ENCODE measurements around the gene XRCC5. TPM values are rescaled to one million over a fixed set of nuclear protein-coding genes. Genes with fewer than 3 reads are reported as not detected.
A peak's percentile ranks its signal among the peaks of the same experiment; 100 is the strongest.

The XRCC5 gene
- total RNA-seq, 3 donors from 2014 or later: 134 to 227 (median 188) TPM

DNA sequence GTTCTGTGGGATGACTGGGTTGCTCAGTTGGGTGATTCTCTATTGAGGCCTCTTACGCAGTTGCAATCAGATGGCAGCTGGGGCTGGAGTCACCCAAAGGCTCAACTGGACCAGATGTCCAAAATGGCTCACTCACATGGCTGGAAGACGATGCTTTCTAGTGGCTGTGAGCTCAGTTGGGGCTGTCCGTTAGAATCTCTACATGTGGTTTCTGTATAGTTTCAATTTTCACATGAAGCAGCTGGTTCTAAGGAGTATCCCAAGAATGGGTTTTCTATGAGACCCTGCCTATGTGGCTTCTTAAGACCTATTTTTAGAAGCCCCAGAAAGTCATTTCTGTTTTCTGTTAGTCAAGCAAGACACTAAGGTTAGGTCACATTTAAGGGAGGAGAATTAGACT is 4.4 kb downstream of the XRCC5 start:
- H3K4me3 ChIP-seq: no peak overlapping the region
- TF ChIP-seq, protein P1, sequence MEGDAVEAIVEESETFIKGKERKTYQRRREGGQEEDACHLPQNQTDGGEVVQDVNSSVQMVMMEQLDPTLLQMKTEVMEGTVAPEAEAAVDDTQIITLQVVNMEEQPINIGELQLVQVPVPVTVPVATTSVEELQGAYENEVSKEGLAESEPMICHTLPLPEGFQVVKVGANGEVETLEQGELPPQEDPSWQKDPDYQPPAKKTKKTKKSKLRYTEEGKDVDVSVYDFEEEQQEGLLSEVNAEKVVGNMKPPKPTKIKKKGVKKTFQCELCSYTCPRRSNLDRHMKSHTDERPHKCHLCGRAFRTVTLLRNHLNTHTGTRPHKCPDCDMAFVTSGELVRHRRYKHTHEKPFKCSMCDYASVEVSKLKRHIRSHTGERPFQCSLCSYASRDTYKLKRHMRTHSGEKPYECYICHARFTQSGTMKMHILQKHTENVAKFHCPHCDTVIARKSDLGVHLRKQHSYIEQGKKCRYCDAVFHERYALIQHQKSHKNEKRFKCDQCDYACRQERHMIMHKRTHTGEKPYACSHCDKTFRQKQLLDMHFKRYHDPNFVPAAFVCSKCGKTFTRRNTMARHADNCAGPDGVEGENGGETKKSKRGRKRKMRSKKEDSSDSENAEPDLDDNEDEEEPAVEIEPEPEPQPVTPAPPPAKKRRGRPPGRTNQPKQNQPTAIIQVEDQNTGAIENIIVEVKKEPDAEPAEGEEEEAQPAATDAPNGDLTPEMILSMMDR (IDR thresholded peaks at IDR 0.05): no peak
- TF ChIP-seq POLR2AphosphoS5 (IDR thresholded peaks at IDR 0.05) (no peak), POLR2A (IDR thresholded peaks at IDR 0.05) (no peak)
- no peaks in the 10 kb centered on the region for H3K9me3 ChIP-seq
- no peak for DNase-seq (ENCODE audit: low spot score in 2 of 2)
- no peaks in the 10 kb centered on the region for H3K27me3 ChIP-seq
- intact Hi-C loops (cut with DNase I; ENCODE audit: low total_unique reads): no loop called here
- no peaks in the 10 kb centered on the region for H3K36me3 ChIP-seq
- H3K4me1 ChIP-seq: peaks cover 0 to 31% of the 10 kb centered on the region in 2 donors
- H3K27ac ChIP-seq: peak overlapping the region in 1 of 2 donors; percentile 94

DNA sequence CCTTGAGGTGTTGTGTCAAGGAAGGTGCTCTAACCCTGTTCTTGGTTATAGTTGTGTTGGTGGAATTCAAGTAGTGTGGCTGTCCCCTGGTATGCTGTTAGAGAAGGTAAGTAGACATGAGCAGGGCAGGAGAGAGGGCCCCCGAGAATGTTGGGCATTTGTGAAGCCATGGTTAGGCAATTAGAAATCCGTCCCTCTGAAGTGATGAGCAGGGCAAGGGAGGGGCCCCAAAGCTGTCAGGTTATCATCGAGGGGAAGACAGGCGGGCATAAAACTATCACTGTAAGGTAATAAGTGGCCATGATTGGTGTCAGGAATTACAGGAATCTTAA is 5.2 kb downstream of the XRCC5 start:
- peaks cover 0 to 31% of the 10 kb centered on the region in 2 donors for H3K4me1 ChIP-seq
- H3K27me3 ChIP-seq: no peaks in the 10 kb centered on the region
- TF ChIP-seq, protein P1 (IDR thresholded peaks at IDR 0.05): no peak
- TF ChIP-seq POLR2A (IDR thresholded peaks at IDR 0.05): no peak
- no peak for TF ChIP-seq POLR2AphosphoS5 (IDR thresholded peaks at IDR 0.05)
- peak overlapping the region; percentile 82 to 94 for H3K27ac ChIP-seq
- intact Hi-C loops (cut with DNase I; ENCODE audit: low total_unique reads): no loop called here
- no peaks in the 10 kb centered on the region for H3K9me3 ChIP-seq
- no peak for DNase-seq (ENCODE audit: low spot score in 2 of 2)
- no peaks in the 10 kb centered on the region for H3K36me3 ChIP-seq
- H3K4me3 ChIP-seq: peak overlapping the region in 2 of 3 donors; percentile 58 to 68

DNA sequence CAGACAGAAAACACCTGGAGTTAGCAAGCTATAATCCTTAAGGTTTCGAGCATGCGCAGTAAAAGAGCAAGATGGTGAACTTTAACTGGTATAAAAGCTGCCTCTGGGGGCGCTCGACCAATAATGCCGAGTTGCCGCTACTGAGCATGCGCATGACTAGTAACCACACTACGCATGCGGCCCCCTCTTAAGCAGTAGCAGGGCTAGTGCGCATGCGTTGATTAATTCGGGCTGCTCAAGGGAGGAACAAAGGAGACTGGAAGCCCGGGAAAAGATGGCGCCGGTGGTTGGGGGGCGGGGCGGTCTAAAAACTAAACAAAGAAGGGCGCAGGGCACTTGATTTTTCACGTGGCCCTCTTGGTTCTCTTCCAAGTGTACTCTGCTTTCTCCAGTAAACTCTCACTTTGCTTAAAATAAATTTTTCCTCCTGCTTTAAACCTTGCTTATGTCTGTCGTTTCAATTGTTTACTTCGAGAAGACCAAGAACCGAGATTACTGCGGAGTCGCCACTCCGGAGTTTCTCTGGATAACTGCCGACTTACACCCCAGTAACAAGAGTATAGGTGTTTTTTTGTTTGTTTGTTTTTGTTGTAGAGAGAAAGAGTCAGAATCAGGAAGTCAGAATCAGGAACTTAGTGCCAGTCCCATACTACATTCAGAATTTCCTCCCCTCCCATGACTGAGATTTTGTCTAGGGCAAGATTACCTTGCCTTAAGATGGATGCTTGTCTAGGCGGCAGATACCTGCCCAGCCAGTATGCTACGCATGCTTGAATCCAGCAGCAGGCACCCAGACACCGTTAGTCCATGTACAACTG is 5.8 kb downstream of the XRCC5 start:
- TF ChIP-seq POLR2A (IDR thresholded peaks at IDR 0.05): no peak
- TF ChIP-seq POLR2AphosphoS5 (IDR thresholded peaks at IDR 0.05): peak in 2 of 3 donors; percentile 26 to 69
- TF ChIP-seq, protein P1 (IDR thresholded peaks at IDR 0.05): peak; percentile 89 to 95 (median 93)
- H3K4me3 ChIP-seq: peak overlapping the region; percentile 52 to 68 (median 58)
- H3K9me3 ChIP-seq: no peaks in the 10 kb centered on the region
- peak; percentile 98 to 99 for DNase-seq (ENCODE audit: low spot score in 2 of 2)
- H3K36me3 ChIP-seq: no peaks in the 10 kb centered on the region
- no peaks in the 10 kb centered on the region for H3K27me3 ChIP-seq
- H3K27ac ChIP-seq: peak overlapping the region; percentile 82 to 94
- intact Hi-C loops (cut with DNase I; ENCODE audit: low total_unique reads): no loop called here
- H3K4me1 ChIP-seq: peaks cover 0 to 31% of the 10 kb centered on the region in 2 donors

DNA sequence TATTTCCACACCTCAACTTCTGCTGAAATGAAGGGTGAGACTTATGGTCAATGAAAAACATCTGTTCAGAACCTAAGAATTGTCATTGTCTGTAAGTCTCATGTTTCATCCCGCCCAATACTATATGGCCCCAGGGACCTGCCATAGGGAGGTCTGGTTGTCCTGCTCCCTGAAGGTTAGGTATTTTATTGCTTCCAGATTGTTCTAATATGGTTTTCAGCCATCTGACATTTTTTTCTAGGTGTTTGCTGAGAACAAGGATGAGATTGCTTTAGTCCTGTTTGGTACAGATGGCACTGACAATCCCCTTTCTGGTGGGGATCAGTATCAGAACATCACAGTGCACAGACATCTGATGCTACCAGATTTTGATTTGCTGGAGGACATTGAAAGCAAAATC is 7.3 kb downstream of the XRCC5 start:
- H3K27me3 ChIP-seq: no peaks in the 10 kb centered on the region
- H3K27ac ChIP-seq: no peak overlapping the region
- DNase-seq (ENCODE audit: low spot score in 2 of 2): no peak
- TF ChIP-seq, protein P1 (IDR thresholded peaks at IDR 0.05): no peak
- TF ChIP-seq POLR2A (IDR thresholded peaks at IDR 0.05): no peak
- no peak for TF ChIP-seq POLR2AphosphoS5 (IDR thresholded peaks at IDR 0.05)
- H3K9me3 ChIP-seq: no peaks in the 10 kb centered on the region
- H3K36me3 ChIP-seq: peaks cover under 1% of the 10 kb centered on the region
- intact Hi-C loops (cut with DNase I; ENCODE audit: low total_unique reads): no loop called here
- no peak overlapping the region for H3K4me3 ChIP-seq
- H3K4me1 ChIP-seq: peaks cover 0 to 18% of the 10 kb centered on the region in 2 donors

DNA sequence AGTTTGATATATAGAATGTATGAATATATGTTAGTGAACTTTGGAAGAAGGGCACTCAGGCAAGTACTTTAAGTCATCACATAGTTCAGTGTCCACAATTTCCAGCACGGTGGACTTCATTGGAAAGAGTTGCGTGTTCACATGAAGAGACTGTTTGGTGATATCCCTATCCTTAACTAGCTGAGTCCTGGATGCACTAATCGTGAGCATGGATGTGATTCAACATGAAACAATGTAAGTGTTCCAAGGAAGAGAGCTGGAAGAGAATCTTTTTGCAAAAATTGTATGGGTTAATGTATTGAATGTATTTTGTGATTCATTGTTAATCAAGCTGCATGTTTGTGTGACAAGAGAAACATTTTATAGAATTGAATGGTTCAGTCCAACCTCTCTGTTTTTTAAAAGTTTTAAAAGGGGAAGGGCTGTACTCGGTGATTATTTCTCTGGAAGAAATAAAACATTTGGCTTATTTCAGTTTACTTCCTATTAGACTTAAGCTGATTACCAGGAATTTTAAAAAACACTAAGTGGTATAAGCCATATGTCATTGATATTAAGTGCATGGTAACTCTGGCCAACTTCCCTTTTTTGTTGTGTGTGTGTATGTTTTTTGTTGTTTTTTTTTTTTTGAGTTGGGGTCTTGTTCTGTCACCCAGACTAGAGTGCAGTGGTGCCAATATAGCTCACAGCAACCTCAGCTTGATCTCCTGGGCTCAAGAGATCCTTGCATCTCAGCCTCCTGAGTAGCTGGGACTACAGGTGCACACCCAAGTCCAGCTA is 8.6 kb downstream of the XRCC5 start:
- H3K9me3 ChIP-seq: no peaks in the 10 kb centered on the region
- H3K4me1 ChIP-seq: peaks cover 0 to 17% of the 10 kb centered on the region in 2 donors
- H3K27me3 ChIP-seq: no peaks in the 10 kb centered on the region

More for the DNA sequence above, 8.6 kb downstream of the XRCC5 start:
- H3K4me3 ChIP-seq: no peak overlapping the region
- no peak overlapping the region for H3K27ac ChIP-seq
- intact Hi-C loops (cut with DNase I; ENCODE audit: low total_unique reads): no loop called here
- peaks cover 3% of the 10 kb centered on the region for H3K36me3 ChIP-seq
- DNase-seq (ENCODE audit: low spot score in 2 of 2): no peak
- TF ChIP-seq, protein P1 (IDR thresholded peaks at IDR 0.05): no peak
- TF ChIP-seq POLR2A (IDR thresholded peaks at IDR 0.05) (no peak), POLR2AphosphoS5 (IDR thresholded peaks at IDR 0.05) (no peak)
